H1 (cell line): Measurements from ENCODE around the gene FADS2. TPM values are rescaled to one million over a fixed set of nuclear protein-coding genes. Genes with fewer than 3 reads are reported as not detected.

Experiments used
- CTCF ChIA-PET: fragments of 300-600 bp; sonication (Branson Sonifier 250); formaldehyde crosslinking; loops from one replicate; lab custom pipeline; 2021; ENCODE audit not compliant: partially characterized antibody; lab: Charles Lee
- POLR2A ChIA-PET: fragments of 300-600 bp; sonication (Branson Sonifier 250); formaldehyde crosslinking; loops from one replicate; lab custom pipeline; 2021; ENCODE audit warnings: inconsistent platforms; ENCODE audit not compliant: partially characterized antibody; lab: Charles Lee
- DNase-seq, 2 experiments: peaks; one replicate each; pipeline versions ENCODE4 v3.0.0 to v3.0.0-alpha.2; 2010 to 2022; ENCODE audit warnings: low spot score in 2 of 2, low read depth in 1 of 2, mixed read lengths in 1 of 2
- FAIRE-seq: peaks from 2 replicates; lab custom pipeline; 2011; peaks lifted over from hg19 to GRCh38; lab: Jason Lieb, UNC
- H2AFZ ChIP-seq: 2 replicates; pipeline ENCODE4 v1.8.1; 2012; ENCODE audit warnings: low read length, inconsistent platforms
- H2AK5ac ChIP-seq: 2 replicates; pipeline ENCODE4 v1.6.1; 2013; ENCODE audit warnings: low read depth, low read length
- H2BK120ac ChIP-seq: replicated peaks from 2 replicates; pipeline ENCODE3; 2013; ENCODE audit warnings: low read depth, low read length, inconsistent platforms
- H2BK12ac ChIP-seq: 2 replicates; pipeline ENCODE4 v1.6.1; 2013; ENCODE audit warnings: low read depth, low read length
- H2BK15ac ChIP-seq: 2 replicates; pipeline ENCODE4 v1.6.1; 2013; ENCODE audit warnings: low read length
- H2BK20ac ChIP-seq: 2 replicates; pipeline ENCODE4 v1.6.1; 2013; ENCODE audit warnings: low read length
- H2BK5ac ChIP-seq: 2 replicates; pipeline ENCODE4 v1.6.1; 2013; ENCODE audit warnings: low read depth, low read length
- H3K14ac ChIP-seq: 2 replicates; pipeline ENCODE4 v1.6.1; 2013; ENCODE audit warnings: inconsistent platforms; ENCODE audit not compliant: insufficient read length
- H3K18ac ChIP-seq: 2 replicates; pipeline ENCODE4 v1.6.1; 2013; ENCODE audit warnings: low read length; ENCODE audit errors: extremely low read depth
- H3K23ac ChIP-seq: 2 replicates; pipeline ENCODE4 v1.6.1; 2013; ENCODE audit warnings: inconsistent platforms; ENCODE audit not compliant: insufficient read length
- H3K23me2 ChIP-seq: 2 replicates; pipeline ENCODE4 v1.6.1; 2013; ENCODE audit warnings: low read depth, low read length
- H3K27ac ChIP-seq: 2 replicates; pipeline ENCODE4 v1.6.1; 2011; ENCODE audit warnings: low read depth, low read length, inconsistent platforms
- H3K27me3 ChIP-seq, 4 experiments: replicated peaks in 1 of 4; 1 replicate in 1 of 4; 2 replicates in 3 of 4; pipeline versions ENCODE4 v1.6.1 to v1.8.1; 2011 to 2013; ENCODE audit warnings: low read length in 3 of 4, mild to moderate bottlenecking in 3 of 4, inconsistent platforms in 2 of 4, mixed read lengths in 2 of 4, moderate library complexity in 1 of 4; ENCODE audit not compliant: control insufficient read depth in 3 of 4, insufficient read depth in 3 of 4; ENCODE audit errors: extremely low read depth in 1 of 4
- H3K36me3 ChIP-seq, 4 experiments: 2 replicates each; pipeline versions ENCODE4 v1.6.1 to v1.8.1; 2011 to 2013; ENCODE audit warnings: mild to moderate bottlenecking in 4 of 4, low read length in 3 of 4, moderate library complexity in 2 of 4, control low read depth in 1 of 4, inconsistent platforms in 1 of 4; ENCODE audit not compliant: insufficient read depth in 4 of 4, control insufficient read depth in 2 of 4
- H3K4ac ChIP-seq: replicated peaks from 2 replicates; pipeline ENCODE3; 2013; ENCODE audit warnings: low read length, low read depth, mixed read lengths, inconsistent platforms; ENCODE audit not compliant: insufficient read length
- H3K4me1 ChIP-seq, 4 experiments: replicated peaks in 1 of 4; 1 replicate in 1 of 4; 2 replicates in 3 of 4; pipeline versions ENCODE4 v1.6.1 to v1.8.1; 2011 to 2013; ENCODE audit warnings: low read length in 3 of 4, inconsistent platforms in 2 of 4, mixed read lengths in 1 of 4; ENCODE audit not compliant: insufficient read depth in 4 of 4, control insufficient read depth in 3 of 4
- H3K4me2 ChIP-seq, 2 experiments: 2 replicates each; pipeline versions ENCODE4 v1.6.1 to v1.8.1; 2011 to 2013; ENCODE audit warnings: low read depth in 2 of 2, low read length in 2 of 2, control low read depth in 1 of 2, inconsistent platforms in 1 of 2, mild to moderate bottlenecking in 1 of 2; ENCODE audit not compliant: insufficient read depth in 1 of 2
- H3K4me3 ChIP-seq, 4 experiments: fragments of 200-600, 300-600 bp in 1 of 4; sonication (generic), shearing (Covaris generic), sonication (Bioruptor Twin) in 1 of 4; 2 replicates each; pipeline versions ENCODE4 v1.5.1 to v1.8.1; 2011 to 2016; ENCODE audit warnings: low read length in 4 of 4, low read depth in 3 of 4, control low read depth in 2 of 4, inconsistent platforms in 2 of 4, mild to moderate bottlenecking in 2 of 4, mixed read lengths in 1 of 4, moderate library complexity in 1 of 4; ENCODE audit not compliant: insufficient read depth in 2 of 4; ENCODE audit errors: extremely low read depth in 1 of 4
- H3K56ac ChIP-seq: replicated peaks from 2 replicates; pipeline ENCODE3; 2013; ENCODE audit warnings: low read depth, mild to moderate bottlenecking, mixed read lengths, low read length, inconsistent platforms; ENCODE audit not compliant: insufficient read length
- H3K79me1 ChIP-seq: 2 replicates; pipeline ENCODE4 v1.6.1; 2013; ENCODE audit warnings: low read depth, low read length, control low read depth
- H3K79me2 ChIP-seq, 2 experiments: 2 replicates each; pipeline versions ENCODE4 v1.6.1 to v1.8.1; 2012 to 2013; ENCODE audit warnings: low read length in 2 of 2, mild to moderate bottlenecking in 2 of 2, inconsistent platforms in 1 of 2; ENCODE audit not compliant: insufficient read depth in 2 of 2, control insufficient read depth in 1 of 2
- H3K9ac ChIP-seq, 4 experiments: replicated peaks in 1 of 4; 1 replicate in 1 of 4; 2 replicates in 3 of 4; pipeline versions ENCODE4 v1.6.1 to v1.8.1; 2011 to 2013; ENCODE audit warnings: low read depth in 3 of 4, low read length in 3 of 4, control low read depth in 2 of 4, mild to moderate bottlenecking in 2 of 4, moderate library complexity in 2 of 4, inconsistent platforms in 1 of 4; ENCODE audit errors: extremely low read depth in 1 of 4
- H3K9me3 ChIP-seq, 2 experiments: 2 replicates each; pipeline versions ENCODE4 v1.6.1 to v1.8.1; 2012 to 2013; ENCODE audit warnings: mild to moderate bottlenecking in 2 of 2, moderate library complexity in 2 of 2, control low read depth in 1 of 2, inconsistent platforms in 1 of 2, low read depth in 1 of 2, low read length in 1 of 2, mixed read lengths in 1 of 2; ENCODE audit not compliant: insufficient read depth in 2 of 2
- H4K20me1 ChIP-seq, 2 experiments: replicated peaks in 1 of 2; 2 replicates each; pipeline versions ENCODE3 to v1.8.1; 2011 to 2013; ENCODE audit warnings: inconsistent platforms in 2 of 2, low read length in 2 of 2, mild to moderate bottlenecking in 1 of 2; ENCODE audit not compliant: insufficient read depth in 2 of 2, control insufficient read depth in 1 of 2
- H4K5ac ChIP-seq: 2 replicates; pipeline ENCODE4 v1.6.1; 2013; ENCODE audit warnings: low read length, low read depth, mixed read lengths, inconsistent platforms; ENCODE audit not compliant: insufficient read length
- H4K8ac ChIP-seq: 2 replicates; pipeline ENCODE4 v1.8.0; 2013; ENCODE audit warnings: mild to moderate bottlenecking, moderate library complexity, low read length, inconsistent platforms; ENCODE audit not compliant: insufficient read depth; ENCODE audit errors: extremely low read depth
- H4K91ac ChIP-seq: replicated peaks from 2 replicates; pipeline ENCODE3; 2013; ENCODE audit warnings: low read length, mixed read lengths, inconsistent platforms; ENCODE audit not compliant: insufficient read length
- HDAC2 ChIP-seq, 2 experiments: fragments of 300-600 bp in 1 of 2; sonication (generic) in 1 of 2; IDR thresholded peaks; 2 replicates each; pipeline ENCODE4 v1.6.1; 2011 to 2012; ENCODE audit warnings: low read depth in 2 of 2, low read length in 2 of 2, mild to moderate bottlenecking in 2 of 2, moderate library complexity in 2 of 2, borderline replicate concordance in 1 of 2, inconsistent platforms in 1 of 2
- JUN ChIP-seq: IDR thresholded peaks from 2 replicates; pipeline ENCODE4 v1.6.1; 2011; ENCODE audit warnings: low read depth, mild to moderate bottlenecking, improper control_type of control experiment, low read length
- JUND ChIP-seq: IDR thresholded peaks from 2 replicates; pipeline ENCODE4 v1.6.1; 2011; ENCODE audit warnings: mild to moderate bottlenecking, improper control_type of control experiment, low read length
- SAP30 ChIP-seq: fragments of 300-600 bp; sonication (generic); IDR thresholded peaks from 2 replicates; pipeline ENCODE4 v1.7.1; 2012; ENCODE audit warnings: low read length, moderate library complexity, mild to moderate bottlenecking, inconsistent platforms; ENCODE audit not compliant: insufficient read depth, insufficient replicate concordance
- TAF1 ChIP-seq: IDR thresholded peaks from 2 replicates; pipeline ENCODE4 v1.6.1; 2011; ENCODE audit warnings: mild to moderate bottlenecking, low read depth, low read length
- TAF7 ChIP-seq: optimal IDR thresholded peaks from 2 replicates; pipeline ENCODE3; 2011; ENCODE audit warnings: low read depth, mild to moderate bottlenecking, inconsistent platforms, low read length, moderate library complexity, borderline replicate concordance
- TBP ChIP-seq: IDR thresholded peaks from 2 replicates; pipeline ENCODE4 v1.6.1; 2011; ENCODE audit warnings: low read depth, low read length, improper control_type of control experiment
- TCF12 ChIP-seq: IDR thresholded peaks from 2 replicates; pipeline ENCODE4 v1.6.1; 2011; ENCODE audit warnings: low read depth, mild to moderate bottlenecking, low read length
- WGBS, 2 experiments: shearing (Covaris generic) in 1 of 2; methylation state at CpG; one replicate each; pipeline versions ENCODE4 v1.1.6 to v1.1.7; 2013 to 2015; ENCODE audit warnings: low lambda C conversion rate in 2 of 2, mixed read lengths in 2 of 2, inconsistent platforms in 1 of 2, low coverage in 1 of 2, missing lambda C conversion rate in 1 of 2; ENCODE audit not compliant: insufficient replicate concordance in 2 of 2, insufficient coverage in 1 of 2, insufficient read length in 1 of 2; ENCODE audit errors: extremely low coverage in 1 of 2, missing lambda C conversion rate in 1 of 2; 5-methylcytosine and 5-hydroxymethylcytosine counted together
- polyA plus RNA-seq, 7 experiments: library from polyadenylated mRNA; depleted of rRNA in 3 of 7; stranded (reverse) in 5 of 7; unstranded in 2 of 7; fragments of >200 nt in 5 of 7; fragments of 200-250 nt in 2 of 7; gene quantifications; 1 replicate in 5 of 7; 2 replicates in 1 of 7; 4 replicates in 1 of 7; pipeline versions ENCODE4 v1.2.1 to v1.2.3, GENCODE V29; 2011 to 2013; ENCODE audit warnings: missing spikeins in 2 of 7, mixed read lengths in 2 of 7
- total RNA-seq: library from RNA; stranded (reverse); fragmentation: NEBNext Ultra II Directional; extraction: Animal tissue kit (Norgen Biotek cat#: 25700); gene quantifications from 2 replicates; pipeline ENCODE4 v1.2.1, GENCODE V29; 2021
- TF ChIP-seq, protein P1 (sequence below): IDR thresholded peaks from 2 replicates; pipeline ENCODE4 v1.6.1; 2011; ENCODE audit warnings: low read depth, mild to moderate bottlenecking, low read length; ENCODE audit not compliant: insufficient read depth
- TF ChIP-seq, protein P2 (sequence below): IDR thresholded peaks from 2 replicates; pipeline ENCODE4 v1.6.1; 2011; ENCODE audit warnings: low read length, improper control_type of control experiment

Gene FADS2
- total and polyA plus RNA-seq, 2 of the 8 experiments (the other 6 are each of a cell fraction or from before 2014, with no cell fraction given): 499 to 701 TPM

DNA sequence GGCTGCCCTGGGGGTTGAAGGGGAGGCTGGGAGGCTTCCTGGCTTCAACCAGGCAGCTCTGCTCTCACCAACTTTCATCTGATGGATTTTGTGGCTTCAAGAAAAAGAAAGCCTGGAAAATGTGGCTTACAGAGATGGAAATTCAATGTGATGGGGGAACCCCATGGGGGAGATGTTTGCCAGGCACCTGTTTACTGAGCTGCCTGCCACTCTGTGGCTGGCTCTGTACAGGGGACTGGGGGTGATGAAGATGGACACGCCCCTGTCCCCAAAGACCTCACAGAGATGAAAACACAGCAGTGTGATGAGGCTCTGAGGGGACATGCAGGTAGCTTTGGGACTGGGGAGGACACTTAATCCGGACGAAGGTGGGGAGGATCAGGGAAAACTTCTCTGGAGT lies 45.8 kb upstream of the FADS2 start:
- no peak overlapping the region for H2BK120ac ChIP-seq
- no peak overlapping the region for H3K4me3 ChIP-seq
- no peak overlapping the region for H3K56ac ChIP-seq
- no peaks in the 10 kb centered on the region for H3K9me3 ChIP-seq
- no peak for FAIRE-seq
- H3K14ac ChIP-seq: no peak overlapping the region
- H3K23me2 ChIP-seq: no peaks in the 10 kb centered on the region
- no peak overlapping the region for H3K18ac ChIP-seq
- no peak overlapping the region for H4K5ac ChIP-seq
- ChIA-PET CTCF (interaction anchor here (0.5 to 1.6 kb wide), 9 partner anchors 9 to 81 kb away, joined by 3 to 6 read pairs (median 4); no protein-coding TSS in a partner anchor), POLR2A (interaction anchor here (0.6 to 5.2 kb wide), 3 partner anchors 9 to 35 kb away, joined by 3 to 56 read pairs (median 3); partner anchors contain the start of genes FEN1, MYRF and TMEM258)
- no peak overlapping the region for H4K8ac ChIP-seq
- no peak overlapping the region for H2AK5ac ChIP-seq
- no peak overlapping the region for H3K4ac ChIP-seq
- H3K23ac ChIP-seq: no peak overlapping the region
- no peak for DNase-seq
- H3K79me2 ChIP-seq: no peaks in the 10 kb centered on the region
- no peak overlapping the region for H3K4me2 ChIP-seq
- no peak overlapping the region for H3K27ac ChIP-seq
- peaks cover 1 to 11% of the 10 kb centered on the region in 2 experiments for H4K20me1 ChIP-seq
- H3K27me3 ChIP-seq: no peaks in the 10 kb centered on the region; a peak in 1 of 7 replicates
- H2BK12ac ChIP-seq: no peak overlapping the region
- H3K36me3 ChIP-seq: peaks cover 9 to 19% (median 10%) of the 10 kb centered on the region in 4 experiments; a peak in 6 of 8 replicates
- no peak overlapping the region for H2AFZ ChIP-seq
- H4K91ac ChIP-seq: no peak overlapping the region
- no peaks in the 10 kb centered on the region; a peak in 1 of 7 replicates for H3K4me1 ChIP-seq
- H2BK20ac ChIP-seq: no peak overlapping the region
- H3K79me1 ChIP-seq: no peaks in the 10 kb centered on the region
- H3K9ac ChIP-seq: no peak overlapping the region; a peak in 1 of 7 replicates
- H2BK15ac ChIP-seq: no peak overlapping the region
- no peak overlapping the region for H2BK5ac ChIP-seq
- WGBS, 2 experiments: 86% methylated on average over 3 of the region's 3 CpGs; no CpG with 5 or more reads in 1 of the 2 experiments
- TF ChIP-seq JUN (no peak), TAF7 (no peak), JUND (no peak), TCF12 (no peak), HDAC2 (IDR thresholded peaks at IDR 0.05; ENCODE audit: borderline replicate concordance in 1 of 2, low read depth in 2 of 2, low read length in 2 of 2) (no peak), TAF1 (no peak), TBP (no peak), SAP30 (no peak)
- TF ChIP-seq, protein P1, sequence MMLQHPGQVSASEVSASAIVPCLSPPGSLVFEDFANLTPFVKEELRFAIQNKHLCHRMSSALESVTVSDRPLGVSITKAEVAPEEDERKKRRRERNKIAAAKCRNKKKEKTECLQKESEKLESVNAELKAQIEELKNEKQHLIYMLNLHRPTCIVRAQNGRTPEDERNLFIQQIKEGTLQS: no peak
- TF ChIP-seq, protein P2, sequence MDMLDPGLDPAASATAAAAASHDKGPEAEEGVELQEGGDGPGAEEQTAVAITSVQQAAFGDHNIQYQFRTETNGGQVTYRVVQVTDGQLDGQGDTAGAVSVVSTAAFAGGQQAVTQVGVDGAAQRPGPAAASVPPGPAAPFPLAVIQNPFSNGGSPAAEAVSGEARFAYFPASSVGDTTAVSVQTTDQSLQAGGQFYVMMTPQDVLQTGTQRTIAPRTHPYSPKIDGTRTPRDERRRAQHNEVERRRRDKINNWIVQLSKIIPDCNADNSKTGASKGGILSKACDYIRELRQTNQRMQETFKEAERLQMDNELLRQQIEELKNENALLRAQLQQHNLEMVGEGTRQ: no peak
